Ascending aorta (tissue), 2 donors: Measurements from ENCODE around the gene NAP1L4. TPM values are rescaled to one million over a fixed set of nuclear protein-coding genes. Genes with fewer than 3 reads are reported as not detected.

Experiments used
- DNase-seq, 2 donors: peaks; one replicate each; pipeline ENCODE4 v3.0.0-alpha.2; 2019; ENCODE audit warnings: low spot score in 2 of 2
- H3K27ac ChIP-seq, 2 donors: fragments of 200-600 bp; sonication (generic); one replicate each; pipeline ENCODE4 v1.5.1; 2016 to 2017; ENCODE audit warnings: mild to moderate bottlenecking in 1 of 2
- H3K27me3 ChIP-seq: fragments of 200-600 bp; sonication (generic); one replicate; pipeline ENCODE4 v1.5.1; 2017
- H3K36me3 ChIP-seq, 2 donors: fragments of 200-600 bp; sonication (generic); one replicate each; pipeline ENCODE4 v1.5.1; 2016
- H3K4me1 ChIP-seq, 2 donors: fragments of 200-600 bp; sonication (generic); one replicate each; pipeline ENCODE4 v1.5.1; 2016 to 2017; ENCODE audit warnings: mild to moderate bottlenecking in 1 of 2
- H3K4me3 ChIP-seq, 2 donors: fragments of 200-600 bp; sonication (generic); one replicate each; pipeline ENCODE4 v1.5.1; 2016 to 2017; ENCODE audit warnings: mild to moderate bottlenecking in 1 of 2
- H3K9me3 ChIP-seq, 2 donors: fragments of 200-600 bp; sonication (generic); one replicate each; pipeline ENCODE4 v1.5.1; 2016
- CTCF ChIP-seq, 3 experiments: fragments of 200-600 bp in 2 of 3; fragments of 450-650 bp in 1 of 3; sonication (generic) in 2 of 3; IDR thresholded peaks; one replicate each; pipeline ENCODE4 v1.5.1; 2016 to 2019; ENCODE audit warnings: antibody characterized with exemption in 3 of 3, mild to moderate bottlenecking in 1 of 3, moderate library complexity in 1 of 3
- intact Hi-C: fragments of 100-400 bp; cut with DNase I; formaldehyde crosslinking; loops from one replicate; pipeline ENCODE4 v1.15.1; 2023
- total RNA-seq: library from RNA; depleted of rRNA; stranded (reverse); fragments of >200 nt; gene quantifications from one replicate; pipeline ENCODE4 v1.1.0, GENCODE V29; 2016

Gene NAP1L4
- total RNA-seq, 1 donor from 2014 or later = 54.5 TPM

GRCh38 chr11:3015796-3016195 lies 23.7 kb upstream of the NAP1L4 start:
- H3K36me3 ChIP-seq = peaks cover 81 to 95% of the 10 kb centered on the region in 2 donors
- intact Hi-C loops = no loop called here

GRCh38 chr11:3014943-3015342 lies 22.8 kb upstream of the NAP1L4 start:
- Histone ChIP-seq H3K27me3 (no peaks in the 10 kb centered on the region), H3K4me1 (no peaks in the 10 kb centered on the region), H3K9me3 (no peaks in the 10 kb centered on the region), H3K27ac (no peak overlapping the region), H3K36me3 (peaks cover 85 to 96% of the 10 kb centered on the region in 2 donors), H3K4me3 (no peak overlapping the region)
- TF ChIP-seq CTCF (IDR thresholded peaks at IDR 0.05) = no peak
- DNase-seq = no peak
- intact Hi-C loops = no loop called here

More at GRCh38 chr11:3015796-3016195, 23.7 kb upstream of the NAP1L4 start:
- Histone ChIP-seq H3K9me3 (no peaks in the 10 kb centered on the region), H3K4me3 (no peak overlapping the region), H3K27ac (no peak overlapping the region), H3K27me3 (no peaks in the 10 kb centered on the region), H3K4me1 (no peaks in the 10 kb centered on the region)
- DNase-seq = no peak
- TF ChIP-seq CTCF (IDR thresholded peaks at IDR 0.05) = no peak

- no peak for DNase-seq
- peaks cover 80 to 96% of the 10 kb centered on the region in 2 donors for H3K36me3 ChIP-seq
- intact Hi-C loops = no loop called here
- no peaks in the 10 kb centered on the region for H3K4me1 ChIP-seq
- TF ChIP-seq CTCF (IDR thresholded peaks at IDR 0.05) = no peak
- H3K27ac ChIP-seq = no peak overlapping the region
- no peaks in the 10 kb centered on the region for H3K9me3 ChIP-seq
- no peak overlapping the region for H3K4me3 ChIP-seq
- H3K27me3 ChIP-seq = no peaks in the 10 kb centered on the region
These were observed 22.2 kb upstream of the NAP1L4 start for GRCh38 chr11:3014057-3014938.

- no peak for DNase-seq
These were observed 20.1 kb upstream of the NAP1L4 start for GRCh38 chr11:3011891-3012885.

More at GRCh38 chr11:3011891-3012885, 20.1 kb upstream of the NAP1L4 start:
- Histone ChIP-seq H3K36me3 (peaks cover 78 to 90% of the 10 kb centered on the region in 2 donors), H3K27me3 (no peaks in the 10 kb centered on the region), H3K9me3 (no peaks in the 10 kb centered on the region), H3K27ac (no peak overlapping the region), H3K4me1 (no peaks in the 10 kb centered on the region), H3K4me3 (no peak overlapping the region)
- intact Hi-C loops = no loop called here
- no peak for TF ChIP-seq CTCF (IDR thresholded peaks at IDR 0.05)
